ENCODE data around the gene RRM1. TPM values are rescaled to one million over a fixed set of nuclear protein-coding genes. Genes with fewer than 3 reads are reported as not detected.
"Not testable (repeated sequence)": the region's sequence is repeated elsewhere in the genome, so short reads cannot be mapped to it uniquely, and the experiment has no call there.

Gene RRM1
- total and polyA plus RNA-seq, 10 of the 15 experiments (the other 5 are each of a cell fraction or from before 2014, with no cell fraction given), result 94.0 to 255 (median 148) TPM

DNA sequence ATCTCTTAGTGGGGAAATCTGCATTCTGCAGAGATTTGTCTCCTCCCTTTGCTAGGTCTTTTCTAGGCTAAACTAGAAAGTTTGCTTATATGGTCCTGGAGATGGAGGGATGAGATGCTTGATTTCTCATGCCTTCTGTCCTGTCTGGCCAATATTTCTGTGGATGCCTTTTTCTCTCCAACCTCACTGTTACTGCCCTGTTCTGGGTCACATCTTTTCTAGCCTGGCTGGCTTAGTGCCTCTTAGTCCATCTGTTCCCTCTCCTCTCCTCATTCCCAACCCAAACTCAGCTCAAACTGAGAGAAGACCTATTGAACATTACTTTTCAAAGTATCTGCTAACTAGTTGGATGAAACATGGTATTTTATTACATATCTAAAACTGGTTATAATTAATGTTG lies 62.0 kb downstream of the RRM1 start:
- FAIRE-seq, result no peak
- RAD21 ChIA-PET (ENCODE audit: unreplicated experiment), result no interaction called here
- no TSS peak for BruUV-seq (replicated peaks)

DNA sequence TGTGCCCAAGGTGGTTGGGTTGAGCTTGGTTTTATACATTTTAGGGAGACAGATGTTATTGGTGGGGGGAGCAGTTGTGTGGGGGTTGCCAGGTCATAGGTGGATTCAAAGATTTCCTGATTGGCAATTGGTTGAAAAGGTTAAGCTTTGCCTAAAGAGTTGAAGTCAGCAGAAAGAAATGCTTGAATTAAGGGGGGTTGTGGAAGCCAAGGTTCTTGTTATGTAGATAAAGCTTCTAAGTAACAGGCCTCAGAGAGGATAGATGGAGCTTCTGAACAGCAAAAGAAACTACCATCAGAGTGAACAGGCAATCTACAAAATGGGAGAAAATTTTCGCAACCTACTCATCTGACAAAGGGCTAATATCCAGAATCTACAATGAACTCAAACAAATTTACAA lies 64.2 kb downstream of the RRM1 start:
- H3K79me2 ChIP-seq (ENCODE audit: control insufficient read depth, insufficient read depth, low read length); H3K4me3 ChIP-seq; DNase-seq (ENCODE audit: low read depth, low spot score); H3K4me1 ChIP-seq (ENCODE audit: control insufficient read depth, insufficient read depth, low read length); H2AFZ ChIP-seq (ENCODE audit: control insufficient read depth, low read depth, low read length); H4K20me1 ChIP-seq (ENCODE audit: control insufficient read depth, insufficient read depth); H3K4me2 ChIP-seq (ENCODE audit: control insufficient read depth, insufficient read depth); POLR2A ChIA-PET; H3K9me3 ChIP-seq (replicated peaks; ENCODE audit: control insufficient read depth, insufficient read depth, low read length); H3K9ac ChIP-seq (ENCODE audit: control insufficient read depth, insufficient read depth, low read length); ATAC-seq; H3K36me3 ChIP-seq (ENCODE audit: control insufficient read depth in 2 of 2, insufficient read depth in 2 of 2, low read length in 1 of 2); CTCF ChIA-PET; BruUV-seq (replicated peaks); in situ Hi-C loops (cut with MboI); H3K27ac ChIP-seq (ENCODE audit: control insufficient read depth, insufficient read depth); intact Hi-C loops (cut with micrococcal nuclease; ENCODE audit: unreplicated experiment); H3K27me3 ChIP-seq (replicated peaks in 1 of 2; ENCODE audit: control insufficient read depth in 2 of 2, insufficient read depth in 2 of 2, low read length in 1 of 2); RAD21 ChIA-PET (ENCODE audit: unreplicated experiment); FAIRE-seq: not testable (repeated sequence)
- 50% methylated on average over 1 of the region's 1 CpG for WGBS (ENCODE audit: insufficient coverage, insufficient replicate concordance, low lambda C conversion rate, missing lambda C conversion rate)
- SMC1A ChIA-PET (ENCODE audit: uncharacterized antibody, unreplicated experiment), result interaction anchor here (0.7 kb wide), 1 partner anchor 308 kb away, joined by 3 read pairs; no protein-coding TSS in a partner anchor

More for the DNA sequence above, 62.0 kb downstream of the RRM1 start:
- Histone ChIP-seq H3K4me1 (ENCODE audit: control insufficient read depth, insufficient read depth, low read length) (no peaks in the 10 kb centered on the region), H4K20me1 (ENCODE audit: control insufficient read depth, insufficient read depth) (no peaks in the 10 kb centered on the region), H3K79me2 (ENCODE audit: control insufficient read depth, insufficient read depth, low read length) (no peaks in the 10 kb centered on the region), H3K27ac (ENCODE audit: control insufficient read depth, insufficient read depth) (no peak overlapping the region), H3K4me3 (no peak overlapping the region), H3K27me3 (replicated peaks in 1 of 2; ENCODE audit: control insufficient read depth in 2 of 2, insufficient read depth in 2 of 2, low read length in 1 of 2) (no peaks in the 10 kb centered on the region), H3K9me3 (replicated peaks; ENCODE audit: control insufficient read depth, insufficient read depth, low read length) (no peaks in the 10 kb centered on the region), H3K4me2 (ENCODE audit: control insufficient read depth, insufficient read depth) (no peak overlapping the region), H3K36me3 (ENCODE audit: control insufficient read depth in 2 of 2, insufficient read depth in 2 of 2, low read length in 1 of 2) (no peaks in the 10 kb centered on the region), H3K9ac (ENCODE audit: control insufficient read depth, insufficient read depth, low read length) (no peak overlapping the region), H2AFZ (ENCODE audit: control insufficient read depth, low read depth, low read length) (no peak overlapping the region)
- TF ChIP-seq FOXM1 (IDR thresholded peaks at IDR 0.05; ENCODE audit: low read depth, low read length) (no peak), POLR2A (IDR thresholded peaks at IDR 0.05; ENCODE audit: low read depth, low read length) (no peak), MYB (IDR thresholded peaks at IDR 0.05; ENCODE audit: borderline replicate concordance, low read depth, low read length) (no peak), MXI1 (IDR thresholded peaks at IDR 0.05; ENCODE audit: low read depth, low read length) (no peak), MTA3 (IDR thresholded peaks at IDR 0.05; ENCODE audit: borderline replicate concordance, low read length) (no peak), ZSCAN29 (IDR thresholded peaks at IDR 0.05) (no peak), NR2C1 (IDR thresholded peaks at IDR 0.05) (no peak)
- TF ChIP-seq, protein P1, sequence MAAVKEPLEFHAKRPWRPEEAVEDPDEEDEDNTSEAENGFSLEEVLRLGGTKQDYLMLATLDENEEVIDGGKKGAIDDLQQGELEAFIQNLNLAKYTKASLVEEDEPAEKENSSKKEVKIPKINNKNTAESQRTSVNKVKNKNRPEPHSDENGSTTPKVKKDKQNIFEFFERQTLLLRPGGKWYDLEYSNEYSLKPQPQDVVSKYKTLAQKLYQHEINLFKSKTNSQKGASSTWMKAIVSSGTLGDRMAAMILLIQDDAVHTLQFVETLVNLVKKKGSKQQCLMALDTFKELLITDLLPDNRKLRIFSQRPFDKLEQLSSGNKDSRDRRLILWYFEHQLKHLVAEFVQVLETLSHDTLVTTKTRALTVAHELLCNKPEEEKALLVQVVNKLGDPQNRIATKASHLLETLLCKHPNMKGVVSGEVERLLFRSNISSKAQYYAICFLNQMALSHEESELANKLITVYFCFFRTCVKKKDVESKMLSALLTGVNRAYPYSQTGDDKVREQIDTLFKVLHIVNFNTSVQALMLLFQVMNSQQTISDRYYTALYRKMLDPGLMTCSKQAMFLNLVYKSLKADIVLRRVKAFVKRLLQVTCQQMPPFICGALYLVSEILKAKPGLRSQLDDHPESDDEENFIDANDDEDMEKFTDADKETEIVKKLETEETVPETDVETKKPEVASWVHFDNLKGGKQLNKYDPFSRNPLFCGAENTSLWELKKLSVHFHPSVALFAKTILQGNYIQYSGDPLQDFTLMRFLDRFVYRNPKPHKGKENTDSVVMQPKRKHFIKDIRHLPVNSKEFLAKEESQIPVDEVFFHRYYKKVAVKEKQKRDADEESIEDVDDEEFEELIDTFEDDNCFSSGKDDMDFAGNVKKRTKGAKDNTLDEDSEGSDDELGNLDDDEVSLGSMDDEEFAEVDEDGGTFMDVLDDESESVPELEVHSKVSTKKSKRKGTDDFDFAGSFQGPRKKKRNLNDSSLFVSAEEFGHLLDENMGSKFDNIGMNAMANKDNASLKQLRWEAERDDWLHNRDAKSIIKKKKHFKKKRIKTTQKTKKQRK (IDR thresholded peaks at IDR 0.05; ENCODE audit: low read depth, low read length), result no peak
- TF ChIP-seq, protein P2, sequence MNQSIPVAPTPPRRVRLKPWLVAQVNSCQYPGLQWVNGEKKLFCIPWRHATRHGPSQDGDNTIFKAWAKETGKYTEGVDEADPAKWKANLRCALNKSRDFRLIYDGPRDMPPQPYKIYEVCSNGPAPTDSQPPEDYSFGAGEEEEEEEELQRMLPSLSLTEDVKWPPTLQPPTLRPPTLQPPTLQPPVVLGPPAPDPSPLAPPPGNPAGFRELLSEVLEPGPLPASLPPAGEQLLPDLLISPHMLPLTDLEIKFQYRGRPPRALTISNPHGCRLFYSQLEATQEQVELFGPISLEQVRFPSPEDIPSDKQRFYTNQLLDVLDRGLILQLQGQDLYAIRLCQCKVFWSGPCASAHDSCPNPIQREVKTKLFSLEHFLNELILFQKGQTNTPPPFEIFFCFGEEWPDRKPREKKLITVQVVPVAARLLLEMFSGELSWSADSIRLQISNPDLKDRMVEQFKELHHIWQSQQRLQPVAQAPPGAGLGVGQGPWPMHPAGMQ (IDR thresholded peaks at IDR 0.05; ENCODE audit: borderline replicate concordance), result no peak
- CTCF ChIA-PET, result no interaction called here
- intact Hi-C loops (cut with micrococcal nuclease; ENCODE audit: unreplicated experiment), result no loop called here
- in situ Hi-C loops (cut with MboI), result no loop called here
- POLR2A ChIA-PET, result no interaction called here
- SMC1A ChIA-PET (ENCODE audit: uncharacterized antibody, unreplicated experiment), result no interaction called here
- ATAC-seq, result no peak
- DNase-seq (ENCODE audit: low read depth, low spot score), result no peak
